H1 (cell line): ENCODE data around the gene FAM170B. TPM values are rescaled to one million over a fixed set of nuclear protein-coding genes. Genes with fewer than 3 reads are reported as not detected.

ENCODE experiments used
- CHD7 ChIP-seq: fragments of 300-600 bp; sonication (generic); IDR thresholded peaks from 2 replicates; pipeline ENCODE4 v1.7.1; 2012; ENCODE audit warnings: low read length, moderate library complexity, mild to moderate bottlenecking, inconsistent platforms; ENCODE audit not compliant: insufficient replicate concordance
- KDM4A ChIP-seq: IDR thresholded peaks from one replicate; pipeline ENCODE4 v1.7.1; 2012; ENCODE audit warnings: low read depth, mild to moderate bottlenecking, moderate library complexity, low read length, inconsistent platforms; ENCODE audit not compliant: severe bottlenecking
- MAFK ChIP-seq: IDR thresholded peaks from 2 replicates; pipeline ENCODE4 v1.6.1; 2012; ENCODE audit warnings: low read depth, mild to moderate bottlenecking, improper control_type of control experiment, low read length
- POLR2AphosphoS5 ChIP-seq: IDR thresholded peaks from 2 replicates; pipeline ENCODE4 v1.6.1; 2011; ENCODE audit warnings: low read depth, low read length
- polyA plus RNA-seq, 7 experiments: library from polyadenylated mRNA; depleted of rRNA in 3 of 7; stranded (reverse) in 5 of 7; unstranded in 2 of 7; fragments of >200 nt in 5 of 7; fragments of 200-250 nt in 2 of 7; gene quantifications; 1 replicate in 5 of 7; 2 replicates in 1 of 7; 4 replicates in 1 of 7; pipeline versions ENCODE4 v1.2.1 to v1.2.3, GENCODE V29; 2011 to 2013; ENCODE audit warnings: missing spikeins in 2 of 7, mixed read lengths in 2 of 7
- total RNA-seq: library from RNA; stranded (reverse); fragmentation: NEBNext Ultra II Directional; extraction: Animal tissue kit (Norgen Biotek cat#: 25700); gene quantifications from 2 replicates; pipeline ENCODE4 v1.2.1, GENCODE V29; 2021
- TF ChIP-seq, protein P1 (sequence below): IDR thresholded peaks from 2 replicates; pipeline ENCODE4 v1.6.1; 2011; ENCODE audit warnings: low read length, improper control_type of control experiment

FAM170B gene
- total and polyA plus RNA-seq, 2 of the 8 experiments (the other 6 are each of a cell fraction or from before 2014, with no cell fraction given): not detected

- TF ChIP-seq CHD7 (no peak), POLR2AphosphoS5 (no peak), MAFK (no peak), KDM4A (no peak)
- TF ChIP-seq, protein P1, sequence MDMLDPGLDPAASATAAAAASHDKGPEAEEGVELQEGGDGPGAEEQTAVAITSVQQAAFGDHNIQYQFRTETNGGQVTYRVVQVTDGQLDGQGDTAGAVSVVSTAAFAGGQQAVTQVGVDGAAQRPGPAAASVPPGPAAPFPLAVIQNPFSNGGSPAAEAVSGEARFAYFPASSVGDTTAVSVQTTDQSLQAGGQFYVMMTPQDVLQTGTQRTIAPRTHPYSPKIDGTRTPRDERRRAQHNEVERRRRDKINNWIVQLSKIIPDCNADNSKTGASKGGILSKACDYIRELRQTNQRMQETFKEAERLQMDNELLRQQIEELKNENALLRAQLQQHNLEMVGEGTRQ: no peak
Measured at GRCh38 chr10:49115796-49116508, 17.9 kb downstream of the FAM170B start (continued).
